ENCODE data around the gene NCAM2.

DNA sequence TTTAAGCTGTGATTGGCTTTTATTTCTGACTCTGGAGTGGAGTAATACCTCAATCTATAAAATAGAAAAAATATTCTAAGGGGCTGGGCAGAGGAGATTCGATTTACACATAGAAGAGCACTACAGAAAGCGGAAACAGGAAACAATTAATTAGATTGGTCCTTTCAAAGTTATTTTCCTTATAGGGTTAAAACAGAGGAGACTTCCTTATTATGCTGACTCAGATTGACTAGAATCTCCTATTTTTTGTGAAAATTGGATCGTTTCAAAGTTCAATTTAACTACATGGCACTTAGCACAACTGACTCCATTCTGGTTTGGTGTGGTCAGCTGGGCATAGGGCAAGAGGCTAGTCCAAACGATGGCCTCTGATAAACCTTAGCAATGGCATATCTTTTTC is 48.3 kb upstream of the NCAM2 start:
- TF ChIP-seq, protein P1, sequence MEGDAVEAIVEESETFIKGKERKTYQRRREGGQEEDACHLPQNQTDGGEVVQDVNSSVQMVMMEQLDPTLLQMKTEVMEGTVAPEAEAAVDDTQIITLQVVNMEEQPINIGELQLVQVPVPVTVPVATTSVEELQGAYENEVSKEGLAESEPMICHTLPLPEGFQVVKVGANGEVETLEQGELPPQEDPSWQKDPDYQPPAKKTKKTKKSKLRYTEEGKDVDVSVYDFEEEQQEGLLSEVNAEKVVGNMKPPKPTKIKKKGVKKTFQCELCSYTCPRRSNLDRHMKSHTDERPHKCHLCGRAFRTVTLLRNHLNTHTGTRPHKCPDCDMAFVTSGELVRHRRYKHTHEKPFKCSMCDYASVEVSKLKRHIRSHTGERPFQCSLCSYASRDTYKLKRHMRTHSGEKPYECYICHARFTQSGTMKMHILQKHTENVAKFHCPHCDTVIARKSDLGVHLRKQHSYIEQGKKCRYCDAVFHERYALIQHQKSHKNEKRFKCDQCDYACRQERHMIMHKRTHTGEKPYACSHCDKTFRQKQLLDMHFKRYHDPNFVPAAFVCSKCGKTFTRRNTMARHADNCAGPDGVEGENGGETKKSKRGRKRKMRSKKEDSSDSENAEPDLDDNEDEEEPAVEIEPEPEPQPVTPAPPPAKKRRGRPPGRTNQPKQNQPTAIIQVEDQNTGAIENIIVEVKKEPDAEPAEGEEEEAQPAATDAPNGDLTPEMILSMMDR (IDR thresholded peaks at IDR 0.05), result no peak
- TF ChIP-seq POLR2AphosphoS5 (IDR thresholded peaks at IDR 0.05) (no peak), EP300 (IDR thresholded peaks at IDR 0.05) (no peak)
